Activated naive CD8-positive, alpha-beta T cell treated with anti-CD3 and anti-CD28 coated beads, Interleukin-2, amount 50 U/mL, for 24 hours (primary cell): ENCODE results near the gene DAND5.
A peak's percentile ranks its signal among the peaks of the same experiment; 100 is the strongest.

Experiments used
- ATAC-seq: fragments of 150-1000 bp; cut with Tn5 transposase; one replicate; pipeline ENCODE4 v1.10.0; 2021
- DNase-seq: peaks from one replicate; pipeline ENCODE4 v3.0.0; 2021
- H3K27ac Mint-ChIP-seq: one replicate; pipeline ENCODE4 v1.8.0; 2021; ENCODE audit warnings: mild to moderate bottlenecking, mixed read lengths
- H3K27me3 Mint-ChIP-seq: one replicate; pipeline ENCODE4 v1.8.0; 2021; ENCODE audit warnings: mixed read lengths
- H3K36me3 Mint-ChIP-seq: one replicate; pipeline ENCODE4 v1.8.0; 2021; ENCODE audit warnings: low read depth, mixed read lengths
- H3K4me1 Mint-ChIP-seq: one replicate; pipeline ENCODE4 v1.8.0; 2021; ENCODE audit warnings: mixed read lengths
- H3K4me3 Mint-ChIP-seq: one replicate; pipeline ENCODE4 v1.8.0; 2021; ENCODE audit warnings: mild to moderate bottlenecking, moderate library complexity, mixed read lengths
- H3K9me3 Mint-ChIP-seq: one replicate; pipeline ENCODE4 v1.8.0; 2021; ENCODE audit warnings: mixed read lengths

The DAND5 gene

GRCh38 chr19:12938779-12939601, 30.4 kb upstream of the DAND5 start:
- Mint-ChIP-seq H3K4me3 (peak overlapping the region; percentile 97), H3K4me1 (peaks cover 69% of the 10 kb centered on the region), H3K27ac (peak overlapping the region; percentile 94), H3K27me3 (no peaks in the 10 kb centered on the region), H3K9me3 (no peaks in the 10 kb centered on the region), H3K36me3 (peaks cover 57% of the 10 kb centered on the region)
- DNase-seq, result no peak
- no peak for ATAC-seq

- peaks cover 73% of the 10 kb centered on the region for H3K4me1 Mint-ChIP-seq
- DNase-seq (no peak), ATAC-seq (no peak)
- peaks cover 62% of the 10 kb centered on the region for H3K36me3 Mint-ChIP-seq
- no peaks in the 10 kb centered on the region for H3K9me3 Mint-ChIP-seq
- H3K27me3 Mint-ChIP-seq, result no peaks in the 10 kb centered on the region
- peak overlapping the region; percentile 94 for H3K27ac Mint-ChIP-seq
- peak overlapping the region; percentile 97 for H3K4me3 Mint-ChIP-seq
Observed at GRCh38 chr19:12939975-12940423, 29.4 kb upstream of the DAND5 start.

- DNase-seq, result no peak
- Mint-ChIP-seq H3K4me3 (peak overlapping the region; percentile 97), H3K27me3 (peaks cover 2% of the 10 kb centered on the region), H3K4me1 (peaks cover 79% of the 10 kb centered on the region), H3K27ac (peak overlapping the region; percentile 94), H3K36me3 (peaks cover 70% of the 10 kb centered on the region), H3K9me3 (no peaks in the 10 kb centered on the region)
- ATAC-seq, result no peak
Observed at GRCh38 chr19:12940897-12941296, 28.5 kb upstream of the DAND5 start.

- Mint-ChIP-seq H3K4me3 (peak overlapping the region; percentile 63), H3K27ac (peak overlapping the region; percentile 87)
- ATAC-seq, result no peak
Observed at GRCh38 chr19:12943437-12944044, 25.8 kb upstream of the DAND5 start.

GRCh38 chr19:12944104-12944674, 25.2 kb upstream of the DAND5 start:
- Mint-ChIP-seq H3K9me3 (no peaks in the 10 kb centered on the region), H3K4me1 (peaks cover 75% of the 10 kb centered on the region), H3K4me3 (peak overlapping the region; percentile 91), H3K27ac (peak overlapping the region; percentile 95), H3K36me3 (peaks cover 81% of the 10 kb centered on the region), H3K27me3 (peaks cover 2% of the 10 kb centered on the region)
- DNase-seq (no peak), ATAC-seq (no peak)

More at GRCh38 chr19:12943437-12944044, 25.8 kb upstream of the DAND5 start:
- Mint-ChIP-seq H3K27me3 (peaks cover 2% of the 10 kb centered on the region), H3K9me3 (no peaks in the 10 kb centered on the region), H3K36me3 (peaks cover 87% of the 10 kb centered on the region), H3K4me1 (peaks cover 77% of the 10 kb centered on the region)
- DNase-seq, result no peak

GRCh38 chr19:12945479-12946091, 23.8 kb upstream of the DAND5 start, which contains the start of gene RAD23A:
Gene RAD23A, plus strand, starts transcription at chr19:12945862. Its CDS starts 87 bp downstream, at chr19:12945949.
- H3K27ac Mint-ChIP-seq, result peak within 1 kb of the TSS; percentile 95
- ATAC-seq, result peak; percentile 76
- peaks cover 2% of the 10 kb centered on the region for H3K27me3 Mint-ChIP-seq
- H3K4me3 Mint-ChIP-seq, result peak within 1 kb of the TSS; percentile 91
- H3K9me3 Mint-ChIP-seq, result no peaks in the 10 kb centered on the region
- DNase-seq, result peak; percentile 100
- H3K4me1 Mint-ChIP-seq, result peaks cover 63% of the 10 kb centered on the region
- peaks cover 80% of the 10 kb centered on the region for H3K36me3 Mint-ChIP-seq

GRCh38 chr19:12946092-12946721, 23.2 kb upstream of the DAND5 start:
- peak; percentile 63 for DNase-seq
- H3K9me3 Mint-ChIP-seq, result no peaks in the 10 kb centered on the region
- ATAC-seq, result peak; percentile 53
- peaks cover 80% of the 10 kb centered on the region for H3K36me3 Mint-ChIP-seq
- H3K27ac Mint-ChIP-seq, result peak overlapping the region; percentile 94
- peak overlapping the region; percentile 91 for H3K4me3 Mint-ChIP-seq
- H3K4me1 Mint-ChIP-seq, result peaks cover 56% of the 10 kb centered on the region
- H3K27me3 Mint-ChIP-seq, result peaks cover 2% of the 10 kb centered on the region

- Mint-ChIP-seq H3K27ac (peak overlapping the region; percentile 94), H3K4me1 (peaks cover 54% of the 10 kb centered on the region)
Observed at GRCh38 chr19:12946731-12947496, 22.5 kb upstream of the DAND5 start.

GRCh38 chr19:12947702-12948611, 21.4 kb upstream of the DAND5 start:
- Mint-ChIP-seq H3K9me3 (no peaks in the 10 kb centered on the region), H3K4me3 (peak overlapping the region; percentile 91), H3K27me3 (peaks cover 2% of the 10 kb centered on the region), H3K36me3 (peaks cover 73% of the 10 kb centered on the region), H3K4me1 (peaks cover 46% of the 10 kb centered on the region), H3K27ac (peak overlapping the region; percentile 94)
- DNase-seq, result no peak
- ATAC-seq, result no peak

More at GRCh38 chr19:12946731-12947496, 22.5 kb upstream of the DAND5 start:
- H3K36me3 Mint-ChIP-seq, result peaks cover 79% of the 10 kb centered on the region
- H3K4me3 Mint-ChIP-seq, result peak overlapping the region; percentile 91
- peaks cover 2% of the 10 kb centered on the region for H3K27me3 Mint-ChIP-seq
- H3K9me3 Mint-ChIP-seq, result no peaks in the 10 kb centered on the region
- no peak for DNase-seq
- ATAC-seq, result no peak

GRCh38 chr19:12948612-12949362, 20.6 kb upstream of the DAND5 start:
- Mint-ChIP-seq H3K36me3 (peaks cover 66% of the 10 kb centered on the region), H3K27ac (no peak overlapping the region), H3K4me1 (peaks cover 44% of the 10 kb centered on the region), H3K27me3 (peaks cover 2% of the 10 kb centered on the region), H3K4me3 (no peak overlapping the region), H3K9me3 (no peaks in the 10 kb centered on the region)
- DNase-seq (no peak), ATAC-seq (no peak)

GRCh38 chr19:12949363-12950283, 19.8 kb upstream of the DAND5 start:
- H3K4me3 Mint-ChIP-seq, result no peak overlapping the region

More at GRCh38 chr19:12949363-12950283, 19.8 kb upstream of the DAND5 start:
- no peak for DNase-seq
- Mint-ChIP-seq H3K27me3 (peaks cover 2% of the 10 kb centered on the region), H3K27ac (peak overlapping the region; percentile 59), H3K4me1 (peaks cover 47% of the 10 kb centered on the region), H3K9me3 (no peaks in the 10 kb centered on the region), H3K36me3 (peaks cover 69% of the 10 kb centered on the region)
- no peak for ATAC-seq
